Measurements from ENCODE around the gene OASL.
"Not testable (repeated sequence)": the region's sequence is repeated elsewhere in the genome, so short reads cannot be mapped to it uniquely, and the experiment has no call there.

OASL gene

GRCh38 chr12:121085069-121085468, 46.0 kb upstream of the OASL start:
- no peaks in the 10 kb centered on the region for H3K9me3 ChIP-seq
- H3K36me3 ChIP-seq = no peaks in the 10 kb centered on the region
- H3K4me1 ChIP-seq = no peaks in the 10 kb centered on the region
- no peak for DNase-seq
- no peak for TF ChIP-seq CTCF (IDR thresholded peaks at IDR 0.05; ENCODE audit: low read depth, low read length)
- H3K27me3 ChIP-seq = no peaks in the 10 kb centered on the region
- H3K4me3 ChIP-seq (ENCODE audit: low read depth, low read length) = no peak overlapping the region

- Histone ChIP-seq H3K9me3 (no peaks in the 10 kb centered on the region), H3K4me3 (ENCODE audit: low read depth, low read length) (no peak overlapping the region), H3K36me3 (no peaks in the 10 kb centered on the region), H3K4me1 (no peaks in the 10 kb centered on the region), H3K27me3 (no peaks in the 10 kb centered on the region)
- TF ChIP-seq CTCF (IDR thresholded peaks at IDR 0.05; ENCODE audit: low read depth, low read length) = no peak
- no peak for DNase-seq
Observed at GRCh38 chr12:121084229-121084628, 45.2 kb upstream of the OASL start.

GRCh38 chr12:121080909-121081308, 41.9 kb upstream of the OASL start:
- DNase-seq = no peak
- no peak for TF ChIP-seq CTCF (IDR thresholded peaks at IDR 0.05; ENCODE audit: low read depth, low read length)
- H3K4me1 ChIP-seq = no peaks in the 10 kb centered on the region
- H3K4me3 ChIP-seq (ENCODE audit: low read depth, low read length) = no peak overlapping the region
- H3K27me3 ChIP-seq = no peaks in the 10 kb centered on the region
- H3K36me3 ChIP-seq = no peaks in the 10 kb centered on the region
- no peaks in the 10 kb centered on the region for H3K9me3 ChIP-seq

GRCh38 chr12:121079736-121080272, 40.8 kb upstream of the OASL start:
- Histone ChIP-seq H3K4me1 (no peaks in the 10 kb centered on the region), H3K27me3 (no peaks in the 10 kb centered on the region), H3K4me3 (ENCODE audit: low read depth, low read length) (no peak overlapping the region), H3K9me3 (no peaks in the 10 kb centered on the region), H3K36me3 (no peaks in the 10 kb centered on the region)
- no peak for DNase-seq
- TF ChIP-seq CTCF (IDR thresholded peaks at IDR 0.05; ENCODE audit: low read depth, low read length) = no peak

GRCh38 chr12:121077440-121077839, 38.4 kb upstream of the OASL start:
- H3K36me3 ChIP-seq; H3K4me3 ChIP-seq (ENCODE audit: low read depth, low read length); H3K27me3 ChIP-seq; DNase-seq; H3K4me1 ChIP-seq; H3K9me3 ChIP-seq: not testable (repeated sequence)

GRCh38 chr12:121075911-121076310, 36.9 kb upstream of the OASL start:
- not testable (repeated sequence) for H3K4me1 ChIP-seq; H3K27me3 ChIP-seq; H3K9me3 ChIP-seq; H3K36me3 ChIP-seq; DNase-seq; H3K4me3 ChIP-seq (ENCODE audit: low read depth, low read length)

GRCh38 chr12:121072147-121072546, 33.1 kb upstream of the OASL start:
- no peak for DNase-seq
- peaks cover 6% of the 10 kb centered on the region for H3K27me3 ChIP-seq
- no peaks in the 10 kb centered on the region for H3K36me3 ChIP-seq
- H3K4me3 ChIP-seq (ENCODE audit: low read depth, low read length) = no peak overlapping the region
- no peaks in the 10 kb centered on the region for H3K9me3 ChIP-seq
- TF ChIP-seq CTCF (IDR thresholded peaks at IDR 0.05; ENCODE audit: low read depth, low read length) = no peak
- H3K4me1 ChIP-seq = no peaks in the 10 kb centered on the region

Data from BE2C (cell line).